Measurements from ENCODE around the gene TTF2.

TTF2 gene

GRCh38 chr1:117029685-117030084 lies 30.4 kb upstream of the TTF2 start:
- no peak for DNase-seq (ENCODE audit: extremely low spot score)
- POLR2A ChIA-PET = no interaction called here
- CTCF ChIA-PET = no interaction called here
- TF ChIP-seq PKNOX1 (IDR thresholded peaks at IDR 0.05) (no peak), FOXK2 (IDR thresholded peaks at IDR 0.05) (no peak), L3MBTL2 (conservative IDR thresholded peaks at IDR 0.05) (no peak), BHLHE40 (IDR thresholded peaks at IDR 0.05; ENCODE audit: borderline replicate concordance) (no peak), ELF4 (IDR thresholded peaks at IDR 0.05) (no peak), FOXM1 (IDR thresholded peaks at IDR 0.05; ENCODE audit: borderline replicate concordance) (no peak), HDGF (IDR thresholded peaks at IDR 0.05; ENCODE audit: borderline replicate concordance) (no peak), NFRKB (IDR thresholded peaks at IDR 0.05) (no peak), ZNF384 (IDR thresholded peaks at IDR 0.05) (no peak), CTBP1 (IDR thresholded peaks at IDR 0.05; ENCODE audit: borderline replicate concordance) (no peak), ARNT (IDR thresholded peaks at IDR 0.05) (no peak), SP1 (IDR thresholded peaks at IDR 0.05) (no peak), LEF1 (IDR thresholded peaks at IDR 0.05; ENCODE audit: borderline replicate concordance) (no peak), TARDBP (IDR thresholded peaks at IDR 0.05) (no peak), FOXA1 (IDR thresholded peaks at IDR 0.05) (no peak), SUZ12 (IDR thresholded peaks at IDR 0.05) (no peak)

GRCh38 chr1:117030271-117030877 lies 29.8 kb upstream of the TTF2 start:
- POLR2A ChIA-PET = no interaction called here
- no peak for DNase-seq (ENCODE audit: extremely low spot score)
- TF ChIP-seq L3MBTL2 (conservative IDR thresholded peaks at IDR 0.05) (no peak), FOXK2 (IDR thresholded peaks at IDR 0.05) (no peak), ARNT (IDR thresholded peaks at IDR 0.05) (no peak), ELF4 (IDR thresholded peaks at IDR 0.05) (no peak)
- CTCF ChIA-PET = no interaction called here

DNA sequence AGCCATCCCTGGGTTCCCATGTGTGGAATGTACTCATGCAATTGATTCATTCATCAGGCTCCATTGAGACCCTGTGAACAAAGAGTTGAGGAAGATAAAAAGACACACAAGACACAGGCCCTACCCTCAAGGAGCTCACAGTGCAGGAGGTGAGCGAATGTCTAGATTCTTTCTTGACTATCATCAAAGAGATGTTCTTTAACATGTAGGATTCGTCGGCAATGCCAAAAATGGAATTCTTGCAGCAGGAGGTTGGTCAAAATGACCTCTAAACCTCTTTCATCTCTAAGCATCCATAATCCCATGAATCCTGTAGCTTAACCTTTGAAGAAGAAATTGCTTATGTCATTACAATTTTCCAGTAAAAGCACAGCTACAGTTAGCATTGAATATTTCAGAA lies 27.9 kb upstream of the TTF2 start:
- ChIA-PET POLR2A (no interaction called here), CTCF (no interaction called here)
- DNase-seq (ENCODE audit: extremely low spot score) = no peak
- no peak for TF ChIP-seq HDGF (IDR thresholded peaks at IDR 0.05; ENCODE audit: borderline replicate concordance)
- TF ChIP-seq PKNOX1 (IDR thresholded peaks at IDR 0.05) = no peak
- TF ChIP-seq SP1 (IDR thresholded peaks at IDR 0.05) = no peak
- TF ChIP-seq SUZ12 (IDR thresholded peaks at IDR 0.05) = no peak
- no peak for TF ChIP-seq L3MBTL2 (conservative IDR thresholded peaks at IDR 0.05)
- no peak for TF ChIP-seq FOXM1 (IDR thresholded peaks at IDR 0.05; ENCODE audit: borderline replicate concordance)
- TF ChIP-seq ARNT (IDR thresholded peaks at IDR 0.05) = no peak
- TF ChIP-seq ELF4 (IDR thresholded peaks at IDR 0.05) = no peak
- TF ChIP-seq BHLHE40 (IDR thresholded peaks at IDR 0.05; ENCODE audit: borderline replicate concordance) = no peak
- no peak for TF ChIP-seq TARDBP (IDR thresholded peaks at IDR 0.05)
- TF ChIP-seq NFRKB (IDR thresholded peaks at IDR 0.05) = no peak
- TF ChIP-seq FOXK2 (IDR thresholded peaks at IDR 0.05) = no peak
- TF ChIP-seq LEF1 (IDR thresholded peaks at IDR 0.05; ENCODE audit: borderline replicate concordance) = no peak
- TF ChIP-seq ZNF384 (IDR thresholded peaks at IDR 0.05) = no peak
- TF ChIP-seq CTBP1 (IDR thresholded peaks at IDR 0.05; ENCODE audit: borderline replicate concordance) = no peak
- no peak for TF ChIP-seq FOXA1 (IDR thresholded peaks at IDR 0.05)

DNA sequence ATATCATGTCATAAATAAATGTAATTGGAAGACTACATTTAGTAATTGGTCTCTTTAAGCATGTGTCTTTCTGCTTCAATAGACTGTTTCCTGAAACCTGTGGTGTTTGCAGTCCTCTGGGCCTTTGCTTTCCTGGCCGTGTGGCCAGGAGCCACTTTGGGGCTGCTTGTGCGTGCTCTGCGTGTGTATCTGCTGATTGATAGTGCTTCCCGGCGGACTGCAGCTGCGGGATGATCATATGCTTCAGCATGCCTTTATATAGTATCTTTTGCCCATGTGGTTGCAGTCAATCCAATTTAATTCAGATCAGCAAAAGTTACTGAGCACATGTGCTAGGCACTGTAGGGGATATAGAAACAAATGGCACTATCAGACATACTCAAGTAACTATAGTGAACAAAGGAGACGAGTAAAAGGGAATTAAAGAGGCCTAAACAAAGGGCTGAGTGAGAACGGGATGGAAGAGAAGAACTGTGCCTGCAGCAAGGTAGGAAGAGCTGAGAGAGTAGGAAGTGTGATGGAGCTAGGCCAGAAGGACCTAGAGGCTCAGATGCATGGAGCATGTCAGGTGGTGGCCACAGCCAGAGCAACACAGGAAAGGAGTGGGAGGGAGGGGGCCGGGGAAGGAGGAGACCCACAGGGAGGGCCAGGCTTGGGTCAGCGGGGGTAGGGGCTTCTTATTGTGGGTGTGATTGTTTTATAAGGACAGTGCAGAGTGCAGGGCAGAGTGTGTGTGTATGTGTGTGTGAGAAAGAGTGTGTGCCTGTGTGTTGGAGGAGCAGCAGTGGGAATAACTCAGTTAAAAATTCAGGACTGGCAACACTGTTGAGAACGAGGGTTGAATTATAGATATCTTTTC lies 27.2 kb upstream of the TTF2 start:
- no peak for DNase-seq (ENCODE audit: extremely low spot score)
- CTCF ChIA-PET = no interaction called here
- POLR2A ChIA-PET = no interaction called here
- TF ChIP-seq TARDBP (IDR thresholded peaks at IDR 0.05) (no peak), ELF4 (IDR thresholded peaks at IDR 0.05) (no peak), PKNOX1 (IDR thresholded peaks at IDR 0.05) (no peak), SP1 (IDR thresholded peaks at IDR 0.05) (no peak), NFRKB (IDR thresholded peaks at IDR 0.05) (no peak), CTBP1 (IDR thresholded peaks at IDR 0.05; ENCODE audit: borderline replicate concordance) (no peak), BHLHE40 (IDR thresholded peaks at IDR 0.05; ENCODE audit: borderline replicate concordance) (no peak), ARNT (IDR thresholded peaks at IDR 0.05) (no peak), FOXK2 (IDR thresholded peaks at IDR 0.05) (no peak), L3MBTL2 (conservative IDR thresholded peaks at IDR 0.05) (no peak), FOXM1 (IDR thresholded peaks at IDR 0.05; ENCODE audit: borderline replicate concordance) (no peak)

- POLR2A ChIA-PET = no interaction called here
- CTCF ChIA-PET = no interaction called here
Measured at GRCh38 chr1:117033772-117034171, 26.4 kb upstream of the TTF2 start.

More at GRCh38 chr1:117033772-117034171, 26.4 kb upstream of the TTF2 start:
- DNase-seq (ENCODE audit: extremely low spot score) = no peak
- TF ChIP-seq SP1 (IDR thresholded peaks at IDR 0.05) (no peak), BHLHE40 (IDR thresholded peaks at IDR 0.05; ENCODE audit: borderline replicate concordance) (no peak), CTBP1 (IDR thresholded peaks at IDR 0.05; ENCODE audit: borderline replicate concordance) (no peak), LEF1 (IDR thresholded peaks at IDR 0.05; ENCODE audit: borderline replicate concordance) (no peak), HDGF (IDR thresholded peaks at IDR 0.05; ENCODE audit: borderline replicate concordance) (no peak), ARNT (IDR thresholded peaks at IDR 0.05) (no peak), FOXA1 (IDR thresholded peaks at IDR 0.05) (no peak), L3MBTL2 (conservative IDR thresholded peaks at IDR 0.05) (no peak), FOXK2 (IDR thresholded peaks at IDR 0.05) (no peak)
